GM21528 (cell line): ENCODE results near the gene IRF2BP1.
"Not testable (repeated sequence)": the region's sequence is repeated elsewhere in the genome, so short reads cannot be mapped to it uniquely, and the experiment has no call there.

Source experiments
- ATAC-seq: cut with Tn5 transposase; IDR thresholded peaks from one replicate; pipeline ENCODE4 v1.9.1; 2021; ENCODE audit warnings: mild to moderate bottlenecking, moderate library complexity; ENCODE audit not compliant: unreplicated experiment, low FRiP score

Gene IRF2BP1

DNA sequence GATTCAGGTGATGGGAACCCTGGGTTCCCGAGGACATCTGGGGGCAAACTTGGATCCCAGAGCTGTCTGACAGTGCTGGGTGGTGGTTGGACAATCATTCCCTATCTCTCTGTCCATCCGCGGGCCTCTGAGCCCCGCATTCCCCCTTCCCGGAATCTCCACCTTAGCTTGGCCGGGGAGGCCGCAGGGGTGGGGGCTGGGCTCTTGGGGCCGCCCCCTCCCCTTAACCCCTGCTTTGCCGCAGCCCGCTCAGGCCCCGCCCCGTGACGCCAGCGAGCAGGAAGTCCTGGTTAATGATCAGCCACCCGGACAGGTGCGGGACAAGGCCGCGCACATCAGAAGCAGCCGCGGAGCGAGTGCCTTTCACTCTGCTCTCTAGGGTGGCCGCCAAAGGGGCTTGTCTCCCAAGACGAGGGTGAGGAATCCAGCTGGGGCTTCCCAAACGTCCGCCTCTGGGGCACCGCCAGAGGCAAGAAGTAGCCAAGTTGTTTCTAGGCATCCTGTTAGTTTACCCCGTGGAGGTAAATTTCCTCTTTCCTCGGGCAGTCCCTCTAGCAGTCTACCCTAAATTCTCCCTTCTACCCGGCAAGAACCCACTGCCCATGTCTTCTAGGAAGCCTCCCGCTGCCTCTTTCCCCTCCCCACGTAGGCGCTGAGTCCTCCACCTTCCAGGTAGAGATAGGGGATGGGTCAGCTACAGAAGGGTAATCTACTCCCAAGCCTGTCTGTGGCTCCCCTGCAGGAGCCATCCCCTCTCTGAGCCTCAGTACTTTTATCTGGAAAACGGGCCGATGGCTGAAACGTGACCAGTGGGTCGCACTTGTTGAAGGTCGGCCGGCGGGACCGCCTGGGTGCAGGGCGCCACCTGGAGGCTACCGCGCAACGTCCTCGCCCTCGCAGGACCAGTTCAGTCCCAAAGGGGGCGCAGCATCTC lies 3.0 kb downstream of the IRF2BP1 start:
- no peak for ATAC-seq

DNA sequence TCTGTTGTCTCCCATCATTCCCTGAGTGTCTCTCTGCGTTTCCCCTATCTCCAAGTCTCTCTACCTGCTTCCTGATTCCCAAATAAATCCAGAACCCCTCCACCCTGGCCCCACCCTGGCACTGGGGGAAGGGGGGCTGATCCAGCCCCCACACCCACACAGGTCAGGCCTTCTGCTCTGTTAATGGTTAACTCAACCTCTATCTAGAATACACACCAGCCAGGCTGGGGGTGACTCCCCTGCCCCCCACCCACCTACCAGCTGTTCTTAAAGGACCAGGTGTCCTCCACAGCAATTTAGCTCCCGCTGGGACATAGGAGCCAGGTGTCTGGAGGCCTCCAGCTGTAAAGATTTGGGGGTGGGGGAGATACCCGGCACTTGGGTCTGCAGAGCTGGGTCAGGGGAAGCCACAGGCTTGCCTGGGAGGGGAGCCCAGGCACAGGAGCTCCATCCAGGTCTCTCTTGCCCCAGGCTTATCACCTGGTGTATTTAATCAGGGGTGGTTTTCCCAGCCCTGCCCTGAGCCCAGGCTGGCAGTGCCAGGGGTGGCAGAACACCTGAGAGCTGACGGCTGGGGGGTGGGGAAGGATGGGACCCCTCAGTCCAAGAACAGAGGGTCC lies 3.9 kb downstream of the IRF2BP1 start:
- ATAC-seq = no peak

DNA sequence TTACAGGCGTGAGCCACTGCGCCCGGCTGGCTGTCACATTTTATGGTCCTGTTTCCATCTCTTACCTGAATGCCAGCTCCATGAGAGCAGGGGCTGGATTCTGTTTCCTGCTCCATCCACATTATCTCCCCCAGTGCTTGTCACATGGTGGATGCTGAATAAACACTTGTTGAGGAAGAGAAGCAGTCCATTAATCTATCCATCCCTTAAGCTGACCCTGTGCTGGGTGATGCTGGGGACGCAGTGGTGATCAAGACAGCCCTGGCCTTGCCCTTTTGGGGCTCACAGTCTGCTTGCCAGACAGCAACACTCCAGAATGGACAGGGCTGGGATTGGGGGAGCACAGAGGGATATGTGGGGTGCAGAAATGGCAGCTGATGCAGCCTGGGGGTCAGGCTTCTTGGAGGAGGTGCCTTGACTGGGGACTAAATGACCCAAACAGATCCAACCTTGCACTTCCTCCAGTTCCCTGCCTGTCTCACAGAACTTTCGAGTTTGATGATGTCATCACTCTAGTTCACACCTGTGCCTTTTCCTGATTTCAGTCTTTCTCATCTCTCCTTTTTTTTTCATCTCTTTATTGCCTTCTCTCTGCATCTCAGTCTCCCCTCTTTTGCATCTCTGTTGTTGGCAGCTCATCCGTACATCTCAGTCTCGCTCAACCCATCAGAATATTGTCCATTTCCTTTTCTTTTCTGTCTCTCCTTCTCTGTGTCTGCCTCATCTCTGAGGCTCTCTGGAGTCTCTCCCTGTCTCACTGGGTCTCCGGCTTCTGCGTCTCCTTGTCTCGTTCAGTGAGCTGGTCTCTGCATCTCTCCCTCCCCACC lies 4.6 kb downstream of the IRF2BP1 start:
- no peak for ATAC-seq

DNA sequence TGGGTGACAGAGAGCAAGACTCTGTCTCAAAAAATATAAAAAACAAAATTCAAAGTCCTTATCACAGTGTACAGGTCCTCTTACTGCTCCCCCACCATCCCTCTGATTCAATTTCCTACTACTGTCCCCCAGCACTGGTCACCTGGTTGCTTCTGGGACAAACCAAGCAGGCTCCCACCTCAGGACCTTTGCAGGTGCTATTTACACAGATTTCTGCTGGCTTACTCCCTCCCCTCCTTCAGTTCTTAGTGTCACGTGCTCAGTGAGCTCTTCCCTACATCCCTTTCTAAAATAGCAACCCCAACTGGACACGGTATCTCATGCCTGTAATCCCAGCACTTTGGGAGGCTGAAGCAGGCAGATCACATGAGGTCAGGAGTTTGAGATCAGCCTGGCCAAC lies 6.0 kb downstream of the IRF2BP1 start:
- ATAC-seq = no peak

DNA sequence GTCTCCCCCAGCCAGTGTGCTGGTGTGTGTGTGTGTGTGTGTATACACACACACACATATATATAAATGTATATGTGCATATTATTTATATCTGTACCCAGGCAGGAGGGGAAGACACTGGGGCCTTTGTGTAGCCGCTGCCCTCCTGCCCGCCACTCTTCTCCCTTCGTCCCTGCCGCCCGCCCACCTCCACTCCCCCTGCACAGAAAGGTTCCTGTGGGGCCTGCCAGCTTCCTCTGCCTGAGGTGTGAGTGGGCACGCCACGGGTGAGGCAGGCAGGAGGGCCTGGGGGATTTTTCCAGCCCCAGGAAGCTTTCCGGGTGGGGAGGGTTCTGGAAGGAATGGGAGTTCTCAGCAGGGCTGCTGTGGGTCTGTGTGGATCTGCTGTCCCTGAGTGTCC lies 6.9 kb downstream of the IRF2BP1 start:
- ATAC-seq = no peak

DNA sequence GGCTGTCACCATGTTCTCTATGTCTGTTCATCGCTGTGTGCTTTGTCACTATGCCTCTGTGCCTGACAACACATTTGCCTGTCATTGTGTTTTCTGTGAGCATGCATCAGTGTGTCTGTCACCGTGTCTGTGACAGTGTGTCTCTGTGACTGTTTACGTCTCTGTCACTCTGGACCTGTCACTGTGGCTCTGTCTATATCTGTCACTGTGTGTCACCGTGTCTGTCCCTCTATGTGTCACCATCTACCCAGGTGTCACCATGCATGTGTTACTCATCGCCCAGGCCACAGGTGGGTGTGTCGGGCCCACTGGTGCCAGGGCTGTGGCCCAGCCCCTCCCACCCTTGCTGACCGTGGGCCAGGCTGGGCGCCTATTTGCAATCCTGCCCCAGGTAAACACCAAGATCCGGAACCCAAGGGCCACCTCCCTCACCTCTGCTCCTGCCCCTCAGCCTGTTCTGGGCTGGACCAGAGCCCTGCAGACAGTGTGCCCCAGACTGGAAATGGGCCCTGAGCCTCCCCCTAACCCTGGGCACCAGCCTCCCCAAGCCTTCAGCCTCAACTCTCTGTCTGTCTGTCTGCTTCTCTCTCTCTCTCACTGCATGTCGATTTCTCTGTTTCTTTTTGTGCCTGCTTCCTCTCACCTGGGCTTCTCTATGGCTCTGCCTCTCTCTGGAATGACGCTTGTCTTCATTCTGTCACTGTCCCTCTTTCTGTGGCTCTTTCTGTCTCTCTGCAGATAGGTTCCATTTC lies 7.7 kb downstream of the IRF2BP1 start:
- no peak for ATAC-seq

DNA sequence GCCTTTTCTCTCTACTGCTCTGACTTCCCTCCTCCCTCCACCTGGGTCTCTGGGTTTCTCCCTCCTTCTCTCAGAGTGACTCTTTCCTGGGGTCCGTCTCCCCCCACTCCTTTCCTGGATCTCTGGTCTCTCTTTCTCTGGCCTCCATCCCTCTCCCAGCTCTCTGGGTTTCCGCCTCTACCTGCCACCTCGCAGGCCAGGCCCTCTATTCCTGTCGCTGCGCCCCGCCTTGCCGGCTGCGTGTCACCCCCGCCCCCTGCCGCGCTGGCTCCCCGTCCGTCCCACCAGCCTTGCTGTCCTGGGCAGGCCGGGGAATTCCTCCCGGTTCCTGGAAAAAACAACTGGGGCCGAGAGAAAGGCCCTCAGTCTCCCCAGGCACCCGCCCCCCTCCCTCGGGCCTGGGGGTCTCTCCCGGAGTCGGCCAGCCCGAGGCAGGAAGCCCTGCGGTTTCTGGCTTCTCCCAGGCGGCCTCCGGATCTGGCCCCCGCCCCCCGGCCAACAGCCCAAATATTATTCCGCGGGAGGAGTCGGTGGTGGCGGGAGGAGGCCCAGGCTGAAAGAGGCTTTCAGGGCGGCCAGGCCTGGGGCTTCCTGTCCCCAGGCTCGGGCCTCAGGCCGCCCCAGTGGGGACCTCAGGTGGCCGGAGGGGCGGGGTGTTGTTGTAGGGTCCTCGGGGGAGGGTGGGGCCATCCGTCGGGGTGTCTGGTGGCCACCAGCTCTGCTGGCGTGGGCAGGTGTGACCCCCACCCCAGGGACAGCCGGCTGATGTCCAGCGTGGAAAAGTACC lies 9.3 kb downstream of the IRF2BP1 start:
- ATAC-seq = no peak

DNA sequence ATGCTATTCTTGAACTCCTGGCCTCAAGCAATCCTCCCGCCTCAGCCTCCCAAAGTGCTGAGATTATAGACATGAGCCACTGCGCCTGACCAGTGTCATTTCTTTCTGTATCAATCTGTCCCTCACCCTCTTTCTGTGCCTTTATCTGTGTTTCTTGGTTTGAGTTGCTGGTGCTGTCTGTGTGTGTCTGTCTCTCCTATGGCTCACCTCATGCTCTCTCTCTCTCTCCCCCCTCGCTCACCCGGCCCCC lies 9.9 kb downstream of the IRF2BP1 start:
- ATAC-seq = no peak

DNA sequence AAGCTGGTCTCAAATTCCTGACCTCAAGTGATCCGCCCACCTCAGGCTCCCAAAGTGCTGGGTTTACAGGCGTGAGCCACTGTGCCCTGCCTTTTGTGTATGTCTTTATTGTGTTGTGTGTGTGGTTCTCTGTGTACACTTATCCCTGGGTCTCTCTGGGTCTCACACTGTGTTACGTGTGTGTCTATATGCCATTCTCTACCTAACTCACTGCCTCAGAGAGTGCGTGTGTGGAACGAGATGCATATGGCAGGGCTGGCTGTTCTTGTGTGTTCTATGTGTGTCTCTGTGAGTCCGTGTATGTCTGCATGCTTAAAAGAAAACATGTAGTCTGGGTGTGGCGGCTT lies 11.3 kb downstream of the IRF2BP1 start:
- no peak for ATAC-seq

DNA sequence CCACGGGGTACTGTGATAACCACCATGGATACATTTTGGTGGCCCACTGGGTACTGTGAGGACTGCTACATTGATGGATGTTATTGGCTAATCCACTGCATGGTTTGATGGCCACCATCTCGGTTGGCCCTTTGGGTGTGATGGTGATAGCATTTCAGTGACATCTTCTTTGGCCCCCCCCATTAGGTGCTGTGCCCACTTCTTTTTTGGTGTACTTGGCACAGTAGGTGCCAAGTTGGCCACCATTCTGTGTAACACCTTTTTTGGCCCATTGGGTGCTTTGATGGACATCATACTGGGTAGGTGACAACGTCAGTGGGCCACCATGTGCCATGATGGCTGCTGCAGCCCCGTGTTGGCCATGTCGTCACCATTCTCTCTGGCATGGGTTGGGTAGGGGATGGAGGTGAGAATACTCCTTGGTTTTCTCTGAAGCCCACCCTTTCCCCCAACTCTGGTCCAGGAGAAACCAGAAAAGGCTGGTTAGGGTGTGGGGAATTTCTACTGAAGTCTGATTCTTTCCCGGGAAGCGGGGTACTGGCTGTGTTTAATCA lies 12.6 kb downstream of the IRF2BP1 start:
- ATAC-seq = no peak

DNA sequence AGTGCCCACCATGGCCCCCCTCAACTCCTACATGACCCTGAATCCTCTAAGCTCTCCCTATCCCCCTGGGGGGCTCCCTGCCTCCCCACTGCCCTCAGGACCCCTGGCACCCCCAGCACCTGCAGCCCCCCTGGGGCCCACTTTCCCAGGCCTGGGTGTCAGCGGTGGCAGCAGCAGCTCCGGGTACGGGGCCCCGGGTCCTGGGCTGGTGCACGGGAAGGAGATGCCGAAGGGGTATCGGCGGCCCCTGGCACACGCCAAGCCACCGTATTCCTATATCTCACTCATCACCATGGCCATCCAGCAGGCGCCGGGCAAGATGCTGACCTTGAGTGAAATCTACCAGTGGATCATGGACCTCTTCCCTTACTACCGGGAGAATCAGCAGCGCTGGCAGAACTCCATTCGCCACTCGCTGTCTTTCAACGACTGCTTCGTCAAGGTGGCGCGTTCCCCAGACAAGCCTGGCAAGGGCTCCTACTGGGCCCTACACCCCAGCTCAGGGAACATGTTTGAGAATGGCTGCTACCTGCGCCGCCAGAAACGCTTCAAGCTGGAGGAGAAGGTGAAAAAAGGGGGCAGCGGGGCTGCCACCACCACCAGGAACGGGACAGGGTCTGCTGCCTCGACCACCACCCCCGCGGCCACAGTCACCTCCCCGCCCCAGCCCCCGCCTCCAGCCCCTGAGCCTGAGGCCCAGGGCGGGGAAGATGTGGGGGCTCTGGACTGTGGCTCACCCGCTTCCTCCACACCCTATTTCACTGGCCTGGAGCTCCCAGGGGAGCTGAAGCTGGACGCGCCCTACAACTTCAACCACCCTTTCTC lies 13.6 kb downstream of the IRF2BP1 start:
- ATAC-seq = no peak

DNA sequence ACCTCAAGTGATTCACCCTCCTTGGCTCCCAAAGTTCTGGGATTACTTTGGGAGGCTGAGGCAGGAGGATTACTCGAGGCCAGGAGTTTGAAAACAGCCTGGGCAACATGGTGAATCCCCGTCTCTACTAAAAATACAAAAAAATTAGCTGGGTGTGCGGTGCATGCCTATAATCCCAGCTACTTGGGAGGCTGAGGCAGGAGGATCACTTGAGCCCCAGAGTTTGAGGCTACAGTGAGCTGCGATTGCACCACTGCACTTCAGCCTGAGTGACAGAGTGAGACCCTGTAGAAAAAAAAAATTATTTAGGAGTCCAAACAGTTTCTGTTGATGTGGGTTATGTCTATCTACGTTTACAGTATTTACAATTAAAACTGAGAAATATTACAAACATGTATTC lies 15.1 kb downstream of the IRF2BP1 start:
- ATAC-seq = no peak

DNA sequence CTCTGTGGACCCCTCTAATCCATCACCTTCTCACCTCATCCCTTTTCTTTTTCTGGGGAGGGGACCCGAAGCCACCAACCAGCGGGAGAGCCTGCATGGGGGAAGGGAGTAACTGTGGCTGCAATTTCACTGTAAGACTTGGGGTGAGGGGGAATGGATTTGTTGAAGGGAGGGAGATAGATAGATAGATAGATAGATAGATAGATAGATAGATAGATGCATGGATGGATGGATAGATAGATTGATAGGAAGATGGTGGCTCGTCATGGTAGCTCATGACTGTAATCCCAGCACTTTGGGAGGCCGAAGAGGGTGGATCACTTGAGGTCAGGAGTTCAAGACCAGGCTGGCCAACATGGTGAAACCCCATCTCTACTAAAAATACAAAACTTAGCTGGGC lies 18.7 kb downstream of the IRF2BP1 start:
- ATAC-seq = not testable (repeated sequence)

DNA sequence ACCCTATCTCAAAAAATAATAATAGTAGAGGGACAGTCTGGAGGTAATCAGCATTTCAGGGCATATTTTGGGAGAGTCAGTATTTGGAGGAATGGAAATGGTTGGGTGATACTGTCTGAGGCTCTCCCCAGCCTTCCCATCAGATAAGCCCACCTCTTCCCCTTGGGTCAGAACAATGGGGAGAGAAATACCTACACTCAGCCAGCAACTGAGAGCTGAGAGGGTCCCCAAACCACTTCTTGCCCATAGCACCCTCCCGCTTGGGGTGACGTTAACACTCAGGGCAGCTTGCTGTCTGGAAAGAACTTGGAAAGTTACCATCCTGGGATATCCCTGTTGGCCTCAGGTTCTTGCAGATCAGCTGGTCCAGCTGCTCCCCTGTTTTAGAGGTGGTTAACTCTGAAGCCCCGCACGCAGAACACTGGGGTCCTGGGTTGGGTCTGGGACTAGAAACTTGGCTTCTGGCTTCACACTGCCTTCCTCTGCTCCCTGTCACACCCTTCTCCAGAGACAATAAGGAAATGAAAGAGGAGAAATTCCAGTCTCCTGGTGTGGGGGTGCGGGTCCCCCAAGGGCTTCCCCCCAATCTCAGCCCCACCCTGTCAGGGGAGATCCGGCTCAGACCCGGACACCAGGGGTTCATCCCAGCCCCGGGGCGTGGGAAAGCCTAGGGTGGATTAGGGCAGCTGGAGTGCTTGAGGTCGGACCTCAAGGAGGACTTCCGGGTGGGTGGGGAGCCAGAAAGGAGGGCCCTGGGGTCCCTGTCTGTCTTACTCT lies 19.4 kb downstream of the IRF2BP1 start:
- no peak for ATAC-seq

DNA sequence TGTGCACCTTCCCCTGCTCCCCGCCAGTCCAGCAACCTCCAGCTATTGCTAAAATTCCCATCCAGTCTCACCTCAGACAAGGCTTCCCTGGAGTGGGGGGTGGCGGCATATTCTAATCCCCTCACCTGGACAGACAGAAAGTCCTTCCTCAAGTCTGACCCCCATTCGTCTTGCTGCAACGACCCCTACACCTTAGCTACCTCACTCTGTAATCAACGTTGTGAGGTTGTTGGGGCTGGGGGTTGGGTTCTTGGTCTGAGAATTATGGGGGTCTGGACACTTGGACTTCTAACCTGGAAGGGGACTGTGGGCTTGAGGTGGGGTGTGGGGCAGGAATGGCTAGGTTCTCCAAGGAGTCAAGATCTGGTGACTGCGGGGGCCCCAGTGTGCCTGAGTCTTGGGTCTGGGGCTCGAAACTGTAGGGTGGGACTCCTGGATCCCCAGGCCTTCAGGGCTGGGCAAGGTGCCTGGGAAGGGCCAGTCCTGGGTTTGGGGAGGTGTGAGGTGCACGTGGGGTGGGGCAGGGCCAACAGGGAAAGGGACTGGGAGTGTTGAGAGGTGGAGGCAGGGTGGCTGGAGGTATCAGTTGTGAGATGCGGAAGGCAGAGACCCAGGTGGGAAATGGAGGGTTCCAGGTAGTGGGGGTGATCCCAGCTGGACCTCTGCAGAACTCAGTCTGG lies 20.5 kb downstream of the IRF2BP1 start:
- ATAC-seq = no peak

DNA sequence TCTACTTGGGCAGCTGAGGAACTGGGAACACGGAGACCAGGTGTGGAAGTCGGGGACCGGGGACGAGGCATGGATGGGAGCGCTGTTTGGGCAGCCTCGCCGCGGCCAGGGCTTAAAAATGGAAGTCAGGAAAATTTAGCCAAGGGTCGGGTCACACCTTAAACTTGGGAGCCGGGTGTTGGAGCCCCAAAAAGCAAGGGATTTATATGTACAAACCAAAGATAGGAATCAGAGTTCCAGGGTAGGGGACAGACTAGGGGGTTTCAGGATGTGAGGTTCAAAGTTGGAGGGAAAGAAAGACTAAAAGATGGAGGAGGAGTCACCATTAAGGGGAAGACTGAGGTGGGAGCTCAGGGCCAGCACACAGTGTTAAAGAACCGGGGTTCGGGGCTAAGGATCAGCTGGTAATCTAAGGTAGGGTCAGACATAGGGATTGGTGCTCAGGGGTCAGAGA lies 21.3 kb downstream of the IRF2BP1 start:
- ATAC-seq = no peak

DNA sequence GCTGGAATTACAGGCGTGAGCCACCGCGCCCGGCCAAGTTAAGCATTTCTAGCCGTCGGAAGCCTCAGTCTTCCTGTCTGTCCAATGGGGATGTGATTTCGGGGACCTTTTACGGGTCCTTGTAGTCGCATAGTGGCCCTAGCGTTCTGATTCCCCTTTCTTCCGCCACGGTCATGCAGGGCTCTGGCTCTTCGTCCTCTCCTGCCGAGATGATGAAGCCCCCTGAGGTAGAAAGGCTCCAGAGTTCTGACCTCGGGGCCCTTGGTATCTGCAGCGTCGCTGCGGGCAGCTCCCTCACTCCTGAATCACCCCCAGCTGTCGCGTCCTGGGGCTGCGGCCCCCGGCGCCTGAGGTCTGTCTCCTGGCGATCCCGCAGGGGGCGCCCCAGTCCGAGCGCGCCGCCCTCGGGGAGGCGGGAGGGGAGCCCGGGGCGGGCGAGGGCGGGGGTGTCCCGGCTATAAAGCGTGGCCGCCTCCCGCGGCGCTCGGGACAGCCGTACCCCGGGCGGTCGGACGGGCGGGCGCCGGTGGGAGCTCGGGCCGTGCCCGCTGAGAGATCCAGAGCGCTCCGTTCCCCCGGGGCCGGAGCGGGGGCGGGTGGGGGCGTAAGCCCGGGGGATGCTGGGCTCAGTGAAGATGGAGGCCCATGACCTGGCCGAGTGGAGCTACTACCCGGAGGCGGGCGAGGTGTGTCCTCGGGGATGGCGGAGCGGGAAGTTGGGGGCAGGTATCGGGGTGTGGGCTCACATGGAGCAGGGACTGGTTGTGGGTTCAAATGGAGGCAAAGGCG lies 21.9 kb downstream of the IRF2BP1 start, which contains the start of gene FOXA3:
Gene FOXA3, plus strand, starts transcription at position 487 of the 789 bp plus-strand sequence. Its CDS starts 131 bp downstream, at position 618.
- ATAC-seq = no peak
